Inferior parietal cortex (tissue), 1 donor: ENCODE measurements around the gene MOB1B.

Source experiments
- DNase-seq: peaks from one replicate; pipeline ENCODE4 v3.0.0-alpha.2; 2016; ENCODE audit errors: extremely low spot score

Gene MOB1B

GRCh38 chr4:70914631-70915030 is 12.5 kb downstream of the MOB1B start:
- no peak for DNase-seq

GRCh38 chr4:70915036-70915815 is 13.1 kb downstream of the MOB1B start:
- no peak for DNase-seq

GRCh38 chr4:70915874-70916559 is 13.8 kb downstream of the MOB1B start:
- DNase-seq, result no peak

- DNase-seq, result no peak
Observed at GRCh38 chr4:70920592-70920991, 18.4 kb downstream of the MOB1B start.

GRCh38 chr4:70925418-70925817 is 23.2 kb downstream of the MOB1B start:
- DNase-seq, result peak; percentile 15

GRCh38 chr4:70925899-70926635 is 23.9 kb downstream of the MOB1B start:
- no peak for DNase-seq

- peak; percentile 18 for DNase-seq
Observed at GRCh38 chr4:70927502-70928137, 25.5 kb downstream of the MOB1B start.

- no peak for DNase-seq
Observed at GRCh38 chr4:70930530-70931256, 28.5 kb downstream of the MOB1B start.

GRCh38 chr4:70931347-70931746 is 29.2 kb downstream of the MOB1B start:
- no peak for DNase-seq

GRCh38 chr4:70932984-70933383 is 30.8 kb downstream of the MOB1B start:
- DNase-seq, result no peak

- no peak for DNase-seq
Observed at GRCh38 chr4:70935038-70935695, 33.0 kb downstream of the MOB1B start.

- DNase-seq, result no peak
Observed at GRCh38 chr4:70936200-70936787, 34.1 kb downstream of the MOB1B start.

GRCh38 chr4:70938086-70938485 is 35.9 kb downstream of the MOB1B start:
- no peak for DNase-seq

GRCh38 chr4:70940134-70940533 is 38.0 kb downstream of the MOB1B start:
- DNase-seq, result no peak

GRCh38 chr4:70943114-70943513 is 40.9 kb downstream of the MOB1B start:
- no peak for DNase-seq

GRCh38 chr4:70945046-70945445 is 42.9 kb downstream of the MOB1B start:
- DNase-seq, result no peak

GRCh38 chr4:70945452-70946055 is 43.4 kb downstream of the MOB1B start:
- DNase-seq, result no peak

GRCh38 chr4:70946939-70947338 is 44.8 kb downstream of the MOB1B start:
- DNase-seq, result no peak

- no peak for DNase-seq
Observed at GRCh38 chr4:70948665-70949260, 46.6 kb downstream of the MOB1B start.

- DNase-seq, result no peak
Observed at GRCh38 chr4:70954032-70954431, 51.9 kb downstream of the MOB1B start.
